ENCODE results near the gene CGB3.

The CGB3 gene

GRCh38 chr19:49016067-49016839 is 7.9 kb downstream of the CGB3 start:
- DNase-seq (ENCODE audit: low spot score) = no peak

GRCh38 chr19:49014870-49015255 is 9.3 kb downstream of the CGB3 start:
- no peak for DNase-seq (ENCODE audit: low spot score)

- DNase-seq (ENCODE audit: low spot score) = no peak
Observed at GRCh38 chr19:49014123-49014869, 9.8 kb downstream of the CGB3 start.

GRCh38 chr19:49011194-49011593 is 12.9 kb downstream of the CGB3 start:
- DNase-seq (ENCODE audit: low spot score) = no peak

GRCh38 chr19:49010453-49010852 is 13.7 kb downstream of the CGB3 start:
- DNase-seq (ENCODE audit: low spot score) = no peak

GRCh38 chr19:49009828-49010227 is 14.3 kb downstream of the CGB3 start:
- no peak for DNase-seq (ENCODE audit: low spot score)

GRCh38 chr19:49006905-49007304 is 17.2 kb downstream of the CGB3 start:
- no peak for DNase-seq (ENCODE audit: low spot score)

- no peak for DNase-seq (ENCODE audit: low spot score)
Observed at GRCh38 chr19:49004964-49005614, 19.0 kb downstream of the CGB3 start.

- DNase-seq (ENCODE audit: low spot score) = no peak
Observed at GRCh38 chr19:49004133-49004532, 20.0 kb downstream of the CGB3 start.

- peak; percentile 73 for DNase-seq (ENCODE audit: low spot score)
Observed at GRCh38 chr19:48999481-49000325, 24.4 kb downstream of the CGB3 start.

- peak; percentile 60 for DNase-seq (ENCODE audit: low spot score)
Observed at GRCh38 chr19:48997972-48998371, 26.2 kb downstream of the CGB3 start.

GRCh38 chr19:48994035-48994386 is 30.1 kb downstream of the CGB3 start:
- no peak for DNase-seq (ENCODE audit: low spot score)

- DNase-seq (ENCODE audit: low spot score) = peak; percentile 100
Observed at GRCh38 chr19:48993175-48994034, 30.7 kb downstream of the CGB3 start, which contains the start of the genes GYS1 and RUVBL2. Gene GYS1, minus strand, starts transcription at chr19:48993309. Its CDS starts 197 bp downstream, at chr19:48993112. Gene RUVBL2, plus strand, starts transcription at chr19:48993887. Its CDS starts 25 bp downstream, at chr19:48993912.

GRCh38 chr19:48992581-48993174 is 31.5 kb downstream of the CGB3 start:
- no peak for DNase-seq (ENCODE audit: low spot score)

GRCh38 chr19:48991873-48992580 is 32.1 kb downstream of the CGB3 start:
- DNase-seq (ENCODE audit: low spot score) = no peak

GRCh38 chr19:48991011-48991609 is 33.0 kb downstream of the CGB3 start:
- DNase-seq (ENCODE audit: low spot score) = no peak

- DNase-seq (ENCODE audit: low spot score) = no peak
Observed at GRCh38 chr19:48990400-48990799, 33.7 kb downstream of the CGB3 start.

GRCh38 chr19:48989701-48990291 is 34.3 kb downstream of the CGB3 start:
- DNase-seq (ENCODE audit: low spot score) = no peak

GRCh38 chr19:48988860-48989259 is 35.3 kb downstream of the CGB3 start:
- DNase-seq (ENCODE audit: low spot score) = no peak

Measured in activated CD4-positive, alpha-beta T cell treated with anti-CD3 and anti-CD28 coated beads, Interleukin-2, Interleukin-4, amounts not matched to agents 100 ng/mL and 50 ng/mL, durations not matched to agents 16 hours and 8 hours (primary cell).